Right ventricle myocardium superior (tissue), 1 donor: ENCODE data around the gene C16orf74. TPM values are rescaled to one million over a fixed set of nuclear protein-coding genes. Genes with fewer than 3 reads are reported as not detected.

ENCODE experiments used
- microRNA-seq: library from miRNA; unstranded; fragments of <30 nt; microRNA quantifications from one replicate; pipeline ENCODE4 v1.2.0, GENCODE V29; 2020
- total RNA-seq: library from RNA; stranded (reverse); fragmentation: NEBNext Ultra II Directional; extraction: Animal tissue kit (Norgen Biotek cat#: 25700); gene quantifications from one replicate; pipeline ENCODE4 v1.2.1, GENCODE V29; 2021
- donor health status: DM: no; HTN: yes; CAD: no; lungs with severe emphysema.

C16orf74 gene
- total RNA-seq, 1 donor from 2014 or later = 2.3 TPM

Small RNAs within 50 kb of the gene (microRNA-seq; reads per million reads assigned to microRNA genes)
- not detected for gene MIR1910

Other genes starting within 250 kb of the C16orf74 start
- gene GSE1, start 137.8 kb downstream of the C16orf74 start, total RNA-seq = 30.3 TPM
- 0.81 TPM for gene GINS2, start 62.1 kb downstream of the C16orf74 start, total RNA-seq
- gene EMC8, start 48.4 kb upstream of the C16orf74 start, total RNA-seq = 21.8 TPM
- 2,159 TPM for gene COX4I1, start 48.6 kb upstream of the C16orf74 start, total RNA-seq
- gene IRF8, start 148.1 kb upstream of the C16orf74 start, total RNA-seq = 3.0 TPM